Epithelial cell of esophagus (primary cell): ENCODE data around the gene NRXN2.

Experiments used
- DNase-seq: peaks from one replicate; pipeline ENCODE4 v3.0.0; 2010; ENCODE audit warnings: low read depth
- H3K4me3 ChIP-seq: 2 replicates; pipeline ENCODE4 v1.5.1; 2011; ENCODE audit warnings: mild to moderate bottlenecking, low read length, control low read depth
- TF ChIP-seq, protein P1 (sequence below): IDR thresholded peaks from 2 replicates; pipeline ENCODE4 v1.5.1; 2011; ENCODE audit warnings: low read depth, mild to moderate bottlenecking, low read length, control low read depth, inconsistent platforms; ENCODE audit not compliant: insufficient read depth; ENCODE audit errors: missing control alignments

Gene NRXN2

GRCh38 chr11:64690235-64690634 is 32.8 kb downstream of the NRXN2 start:
- no peak overlapping the region for H3K4me3 ChIP-seq
- DNase-seq = no peak
- TF ChIP-seq, protein P1, sequence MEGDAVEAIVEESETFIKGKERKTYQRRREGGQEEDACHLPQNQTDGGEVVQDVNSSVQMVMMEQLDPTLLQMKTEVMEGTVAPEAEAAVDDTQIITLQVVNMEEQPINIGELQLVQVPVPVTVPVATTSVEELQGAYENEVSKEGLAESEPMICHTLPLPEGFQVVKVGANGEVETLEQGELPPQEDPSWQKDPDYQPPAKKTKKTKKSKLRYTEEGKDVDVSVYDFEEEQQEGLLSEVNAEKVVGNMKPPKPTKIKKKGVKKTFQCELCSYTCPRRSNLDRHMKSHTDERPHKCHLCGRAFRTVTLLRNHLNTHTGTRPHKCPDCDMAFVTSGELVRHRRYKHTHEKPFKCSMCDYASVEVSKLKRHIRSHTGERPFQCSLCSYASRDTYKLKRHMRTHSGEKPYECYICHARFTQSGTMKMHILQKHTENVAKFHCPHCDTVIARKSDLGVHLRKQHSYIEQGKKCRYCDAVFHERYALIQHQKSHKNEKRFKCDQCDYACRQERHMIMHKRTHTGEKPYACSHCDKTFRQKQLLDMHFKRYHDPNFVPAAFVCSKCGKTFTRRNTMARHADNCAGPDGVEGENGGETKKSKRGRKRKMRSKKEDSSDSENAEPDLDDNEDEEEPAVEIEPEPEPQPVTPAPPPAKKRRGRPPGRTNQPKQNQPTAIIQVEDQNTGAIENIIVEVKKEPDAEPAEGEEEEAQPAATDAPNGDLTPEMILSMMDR = no peak

GRCh38 chr11:64688534-64688982 is 34.4 kb downstream of the NRXN2 start:
- TF ChIP-seq, protein P1 = peak; percentile 84
- no peak overlapping the region for H3K4me3 ChIP-seq
- DNase-seq = peak; percentile 81

GRCh38 chr11:64687643-64688533 is 35.1 kb downstream of the NRXN2 start:
- DNase-seq = no peak
- no peak overlapping the region for H3K4me3 ChIP-seq
- TF ChIP-seq, protein P1 = no peak

- TF ChIP-seq, protein P1 = no peak
- no peak overlapping the region for H3K4me3 ChIP-seq
- DNase-seq = no peak
Observed at GRCh38 chr11:64687204-64687603, 35.8 kb downstream of the NRXN2 start.

- DNase-seq = no peak
- TF ChIP-seq, protein P1 = no peak
- no peak overlapping the region for H3K4me3 ChIP-seq
Observed at GRCh38 chr11:64686466-64687170, 36.4 kb downstream of the NRXN2 start.

GRCh38 chr11:64685536-64685935 is 37.5 kb downstream of the NRXN2 start:
- TF ChIP-seq, protein P1 = no peak
- no peak overlapping the region for H3K4me3 ChIP-seq
- no peak for DNase-seq
